GM04504 (cell line): ENCODE measurements around the gene PLEKHS1.
A peak's percentile ranks its signal among the peaks of the same experiment; 100 is the strongest.

ENCODE experiments used
- DNase-seq: peaks from one replicate; pipeline ENCODE4 v3.0.0-alpha.2; 2012; ENCODE audit warnings: low read depth

The PLEKHS1 gene

DNA sequence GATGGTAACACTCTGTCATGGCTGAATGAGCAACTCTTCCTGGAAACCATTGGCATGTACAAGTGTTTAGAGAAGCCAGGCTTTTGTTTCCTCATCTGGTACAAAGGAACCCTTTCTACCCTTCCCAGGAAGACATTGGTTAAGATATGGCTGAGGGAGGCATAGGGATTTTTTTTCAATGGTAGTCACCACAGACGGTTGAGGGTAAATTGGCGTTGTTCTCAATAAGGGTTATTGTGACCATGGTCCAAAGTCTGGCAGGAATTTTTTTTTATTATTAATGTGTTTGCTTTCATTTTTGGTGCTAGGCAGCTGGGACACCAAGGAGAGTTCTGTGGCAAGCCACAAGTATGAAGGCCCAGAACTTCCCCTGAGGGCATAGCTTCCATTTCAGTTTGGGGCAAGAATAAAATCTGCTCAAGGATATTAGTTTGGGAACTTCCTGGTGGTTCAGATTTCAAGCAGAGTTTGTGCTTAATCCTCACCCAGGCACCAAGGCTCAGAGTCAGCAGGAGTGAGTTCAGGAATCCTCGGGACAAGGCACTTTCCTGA, at the start of gene PLEKHS1:
PLEKHS1 (plus strand) TSS at position 502 of the 552 bp plus-strand sequence. CDS start 3,596 bp downstream, outside the sequence.
- DNase-seq, result peak; percentile 16

DNA sequence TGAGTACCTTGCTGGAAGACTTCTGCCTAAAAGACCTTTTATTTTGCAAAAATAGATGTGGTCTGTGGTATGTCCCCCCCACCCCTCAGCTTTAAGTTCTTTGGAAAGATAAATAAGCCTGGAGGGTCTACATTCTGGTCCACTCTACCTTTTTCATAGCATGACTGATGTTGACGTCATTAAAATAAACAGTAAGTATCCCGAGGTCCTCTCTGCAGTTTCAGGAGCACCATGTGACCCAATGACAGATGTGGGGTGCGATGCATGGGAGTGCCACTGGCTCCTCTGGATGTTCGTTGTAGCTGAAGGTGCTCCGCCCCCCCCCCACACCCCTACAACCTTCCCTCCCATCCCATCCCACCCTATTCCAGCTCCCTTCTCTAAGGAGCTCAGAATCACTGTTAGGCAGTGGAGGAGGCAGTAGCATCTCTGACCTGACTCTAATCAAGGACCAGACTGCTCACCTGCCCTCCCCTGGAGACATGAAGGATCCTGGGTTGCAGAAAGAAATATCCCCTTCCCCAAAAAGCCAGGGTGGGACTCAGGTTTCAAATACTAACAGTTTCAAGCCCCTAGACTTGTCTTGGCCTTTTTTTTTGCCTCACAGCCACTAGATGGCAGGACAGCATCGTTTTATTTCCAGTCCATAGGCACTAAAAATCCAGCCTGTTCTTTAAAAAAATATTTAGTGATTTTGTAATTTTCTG, 46.7 kb upstream of the PLEKHS1 start:
- DNase-seq, result peak; percentile 12

DNA sequence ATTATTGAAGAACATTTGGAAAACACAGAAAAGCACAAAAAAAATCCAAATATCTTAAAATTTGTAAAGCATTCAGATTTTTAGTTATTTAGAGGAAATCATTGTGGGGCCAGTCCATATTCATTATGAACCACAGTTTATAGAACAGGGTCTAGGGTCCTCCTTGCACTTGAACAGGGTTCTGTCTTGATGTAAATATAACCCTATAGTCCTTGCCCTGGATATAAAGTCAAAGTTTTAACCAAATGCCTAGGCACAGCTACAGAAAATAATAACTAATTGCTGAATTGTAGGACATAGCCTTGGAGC, 46.2 kb upstream of the PLEKHS1 start:
- no peak for DNase-seq

DNA sequence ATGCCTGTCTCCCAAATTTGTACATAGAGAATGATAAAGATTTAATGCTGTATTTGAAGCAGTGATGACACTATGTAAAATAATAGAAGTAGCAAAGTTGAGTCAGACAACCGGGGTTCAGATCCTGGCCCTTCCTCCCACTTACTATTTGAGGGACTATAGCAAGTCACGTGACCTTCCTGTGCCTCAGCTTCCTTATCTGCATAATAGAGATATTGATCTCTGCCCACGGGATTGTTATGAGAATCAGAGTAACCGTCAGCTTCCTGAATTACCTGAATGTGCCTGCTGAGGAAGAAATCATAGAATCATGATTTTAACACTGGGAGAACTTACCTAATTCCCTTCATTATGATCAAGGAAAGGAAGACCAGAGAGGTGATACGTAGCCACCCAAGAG, 44.9 kb upstream of the PLEKHS1 start:
- DNase-seq, result no peak

DNA sequence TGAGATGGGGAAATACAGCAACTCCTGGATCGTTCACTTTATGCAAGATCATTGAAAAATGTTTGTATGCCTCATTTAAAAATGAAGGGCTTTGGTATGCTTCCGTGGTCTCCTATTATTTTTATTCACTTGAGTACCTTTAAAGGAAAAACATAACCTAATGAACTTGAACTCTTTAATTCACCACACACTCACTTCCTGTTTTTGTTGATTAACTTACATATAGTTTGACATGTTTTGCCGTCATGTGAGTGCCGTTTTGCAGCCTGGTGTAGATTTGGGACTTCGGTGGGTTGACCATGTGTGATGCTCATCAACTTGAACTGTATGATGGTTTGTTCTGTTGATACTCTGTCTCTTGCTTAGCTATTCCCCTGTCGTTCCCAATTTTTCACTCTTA, 42.8 kb upstream of the PLEKHS1 start:
- no peak for DNase-seq

DNA sequence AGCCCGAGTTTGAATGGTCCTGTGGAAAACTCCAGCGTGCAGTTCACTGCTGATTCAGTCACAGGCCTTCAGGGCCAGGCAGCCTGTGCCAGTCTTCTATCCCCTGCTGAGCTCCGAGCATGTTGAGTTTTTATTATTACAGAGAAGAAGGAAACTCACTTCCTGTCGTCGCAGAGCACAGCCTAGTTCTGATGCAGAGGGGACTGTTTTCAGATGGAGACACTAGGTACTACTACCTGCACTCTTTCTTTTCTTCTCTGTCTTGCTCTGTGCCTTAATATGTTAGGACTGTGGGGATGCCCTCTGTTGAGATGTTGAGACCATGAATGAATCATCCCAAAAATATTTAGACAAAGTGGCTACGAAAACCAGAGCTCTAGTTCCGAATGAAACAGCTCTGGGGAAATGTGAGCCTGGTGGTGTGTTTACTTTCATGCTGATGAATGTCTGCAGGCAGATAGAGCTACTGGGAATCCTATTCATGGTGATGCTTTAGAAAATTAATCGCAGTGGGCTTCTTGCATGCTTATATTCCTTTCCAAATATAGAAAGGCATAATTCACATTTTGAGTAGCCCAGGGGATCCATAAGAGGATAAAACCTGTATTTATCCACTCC, 42.2 kb upstream of the PLEKHS1 start:
- DNase-seq, result peak; percentile 40

DNA sequence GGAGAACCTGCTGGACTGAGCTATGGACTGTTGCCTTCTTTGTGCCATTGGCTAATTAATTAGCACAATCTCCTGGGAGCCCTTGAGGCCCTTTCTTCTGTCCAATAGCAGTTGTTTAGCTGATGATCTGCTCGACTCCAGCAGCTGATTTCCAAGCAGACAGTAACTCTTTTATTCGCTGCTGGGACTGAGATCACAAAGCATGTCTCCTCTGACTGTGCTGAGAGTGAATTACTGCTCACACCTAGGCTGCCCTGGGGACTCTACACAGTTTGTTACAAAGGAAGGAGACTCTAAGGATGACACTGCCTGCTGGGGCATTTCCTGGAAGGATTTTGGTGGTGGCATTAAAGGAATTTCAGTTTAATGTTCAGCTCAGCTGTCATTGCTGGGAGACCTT, 40.3 kb upstream of the PLEKHS1 start:
- no peak for DNase-seq

DNA sequence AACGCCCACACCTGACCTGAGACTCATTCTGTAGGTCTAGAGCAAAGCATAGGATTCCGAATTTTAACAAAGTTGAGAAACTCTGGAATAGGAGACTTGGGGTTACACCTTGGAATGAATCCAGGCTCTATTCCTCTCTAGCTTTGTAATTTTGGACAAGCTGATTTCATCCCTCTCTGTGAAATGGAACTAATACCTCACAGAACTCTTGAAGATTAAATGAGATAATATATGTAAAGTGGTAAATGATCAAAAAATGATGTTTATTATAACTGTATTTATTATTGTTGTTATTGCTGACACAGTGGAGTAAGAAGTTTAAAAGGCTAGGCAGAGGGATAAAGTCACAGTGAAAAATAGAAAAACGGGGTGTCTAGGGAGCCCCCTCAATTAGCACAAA, 39.5 kb upstream of the PLEKHS1 start:
- no peak for DNase-seq

DNA sequence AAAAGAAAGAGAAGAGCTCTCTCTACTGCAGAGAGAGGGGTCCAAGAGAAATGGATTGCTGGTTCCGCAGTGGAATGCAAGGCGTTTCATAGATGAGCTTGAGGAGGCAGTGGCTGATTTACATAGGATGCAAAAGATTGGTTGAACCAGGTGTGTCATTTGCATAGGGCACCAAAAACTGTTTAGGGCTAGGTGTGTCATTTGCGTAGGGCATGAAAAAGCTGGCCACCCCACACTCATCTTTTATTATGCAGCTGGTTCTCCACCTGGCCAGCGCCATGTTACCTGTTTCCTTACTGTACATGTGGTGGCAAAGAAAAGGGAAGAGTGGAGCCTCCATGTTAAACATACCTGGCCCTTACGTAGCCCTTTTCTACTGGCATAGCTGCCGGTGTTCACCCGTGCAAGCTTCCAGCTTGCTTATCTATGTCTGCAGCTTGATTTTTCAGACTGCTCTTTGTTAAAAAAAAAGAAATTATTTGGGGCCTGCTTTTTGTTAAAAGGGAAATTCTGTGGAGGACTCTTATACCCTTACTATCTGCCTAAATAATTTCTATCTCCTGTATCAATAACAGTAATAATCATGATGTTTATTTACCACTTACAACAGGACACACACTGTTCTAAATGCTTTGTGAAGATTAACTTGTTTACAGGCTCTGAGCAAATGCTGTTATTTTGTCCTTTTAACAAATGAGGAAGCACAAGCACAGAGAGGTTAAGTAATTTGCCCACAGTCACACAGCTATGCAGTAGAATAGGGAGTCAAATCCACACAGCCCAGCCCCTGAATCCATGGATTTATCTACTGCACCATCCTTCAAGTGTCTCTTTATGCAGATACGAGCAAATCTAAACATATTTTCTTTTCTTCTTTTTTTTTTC, 38.5 kb upstream of the PLEKHS1 start:
- no peak for DNase-seq

DNA sequence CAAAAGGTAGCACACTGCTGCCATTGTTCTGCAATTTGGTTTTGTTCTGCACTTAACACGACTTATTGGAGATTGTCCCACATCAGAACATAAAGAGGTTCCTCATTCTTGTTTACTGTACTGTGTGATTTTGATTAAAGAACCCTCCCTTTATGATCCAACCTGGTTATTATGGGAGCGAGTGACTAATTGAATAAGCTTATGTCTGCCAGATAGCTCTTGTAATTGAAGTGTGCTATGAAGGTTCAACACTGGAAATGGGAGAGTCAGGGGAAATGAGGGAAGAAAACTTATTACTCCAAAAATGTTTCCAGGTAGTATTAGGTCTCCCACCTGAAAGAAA, 37.9 kb upstream of the PLEKHS1 start:
- DNase-seq, result no peak

DNA sequence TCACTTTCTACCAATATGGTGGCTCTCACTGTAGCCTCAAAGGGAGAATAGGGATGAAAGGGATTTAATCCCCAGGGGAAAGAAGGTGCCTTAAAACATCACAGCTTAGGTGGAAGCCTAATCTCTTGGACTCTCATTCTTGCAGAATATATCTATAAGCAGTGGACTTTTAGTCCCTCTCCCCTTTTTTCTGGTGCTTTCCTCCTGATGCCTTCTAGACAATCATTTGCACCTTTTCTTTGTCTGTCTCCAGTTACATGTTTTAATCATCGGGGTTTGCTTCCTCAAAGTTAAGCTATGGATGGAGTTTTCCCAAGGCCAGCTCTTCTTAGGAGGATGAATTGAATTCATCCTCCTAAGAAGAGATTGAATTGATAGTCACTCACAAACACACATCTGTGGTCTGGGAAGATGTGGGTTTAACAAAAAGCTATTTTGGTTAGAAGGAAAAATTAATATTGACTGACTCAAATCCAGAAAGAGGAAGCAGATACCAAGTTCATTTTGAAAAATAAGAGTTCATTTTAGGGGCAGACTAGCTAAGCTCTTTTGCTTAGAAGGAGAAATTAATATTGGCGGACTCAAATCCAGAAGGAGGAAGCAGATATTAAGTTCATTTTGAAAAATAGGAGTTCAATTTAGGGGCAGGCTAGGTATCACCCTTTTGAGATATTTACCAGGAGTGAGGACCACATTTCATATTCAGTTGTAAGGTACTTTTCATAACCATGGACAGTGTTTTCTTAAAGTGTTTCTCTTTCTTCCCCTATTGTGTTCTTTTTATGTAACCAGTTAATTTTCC, 35.2 kb upstream of the PLEKHS1 start:
- no peak for DNase-seq

DNA sequence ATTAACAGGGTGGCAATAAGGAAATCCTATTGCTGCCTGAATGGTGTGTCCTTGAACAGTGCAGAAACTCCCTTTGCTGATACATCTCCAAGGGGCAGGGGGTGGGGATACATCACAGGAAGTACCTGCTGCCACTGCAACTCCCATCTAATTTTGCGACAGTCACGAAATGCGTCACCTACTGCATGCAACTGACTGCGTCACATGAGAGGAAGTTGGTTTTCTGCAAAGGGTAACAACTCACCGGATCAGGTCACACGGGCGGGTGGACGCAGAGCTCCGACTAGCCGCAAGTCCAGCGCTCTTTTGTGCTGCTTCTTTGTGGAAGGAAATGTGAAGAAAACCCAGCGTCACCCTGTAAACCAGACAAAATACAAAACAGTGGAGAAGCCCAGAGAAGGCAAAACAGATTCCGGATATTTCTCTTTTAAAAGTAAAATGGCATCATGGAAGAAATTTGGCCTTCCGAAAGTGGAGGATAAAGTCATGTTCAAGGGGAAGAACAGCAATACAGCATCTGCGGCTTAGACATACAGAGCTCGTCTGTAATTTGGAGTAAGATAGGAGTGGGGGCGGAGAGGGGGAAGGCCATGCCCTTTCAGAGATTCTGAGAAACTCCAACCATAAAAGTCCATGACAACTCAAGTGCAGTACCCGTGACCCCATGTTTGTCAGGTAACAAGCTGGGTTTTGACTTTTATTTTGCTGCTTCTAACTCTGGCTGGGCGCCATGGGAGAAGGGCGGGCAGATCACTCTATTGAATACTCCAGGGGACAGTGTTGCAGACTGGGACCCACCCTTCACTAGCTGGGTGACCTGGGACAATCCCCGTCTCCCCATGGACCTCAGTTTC, 32.3 kb upstream of the PLEKHS1 start:
- no peak for DNase-seq

DNA sequence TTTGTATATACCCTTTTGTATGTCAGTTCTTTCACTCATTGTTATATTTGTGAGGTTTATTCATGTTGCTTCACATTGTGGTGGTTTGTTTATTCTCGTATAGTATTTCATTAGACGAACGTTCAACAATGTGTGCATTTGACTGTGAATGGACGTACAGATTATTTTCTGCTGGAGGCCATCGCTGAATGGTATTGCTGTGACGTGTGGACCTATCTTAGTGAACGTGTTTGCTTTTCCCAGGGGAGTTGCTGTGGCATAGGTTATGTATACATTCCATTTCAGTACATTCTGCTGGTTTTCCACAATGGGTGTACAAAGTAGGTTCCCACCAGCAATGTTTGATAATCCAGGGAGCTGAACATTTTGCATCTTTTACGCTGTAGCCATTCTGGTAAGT, 31.1 kb upstream of the PLEKHS1 start:
- no peak for DNase-seq

DNA sequence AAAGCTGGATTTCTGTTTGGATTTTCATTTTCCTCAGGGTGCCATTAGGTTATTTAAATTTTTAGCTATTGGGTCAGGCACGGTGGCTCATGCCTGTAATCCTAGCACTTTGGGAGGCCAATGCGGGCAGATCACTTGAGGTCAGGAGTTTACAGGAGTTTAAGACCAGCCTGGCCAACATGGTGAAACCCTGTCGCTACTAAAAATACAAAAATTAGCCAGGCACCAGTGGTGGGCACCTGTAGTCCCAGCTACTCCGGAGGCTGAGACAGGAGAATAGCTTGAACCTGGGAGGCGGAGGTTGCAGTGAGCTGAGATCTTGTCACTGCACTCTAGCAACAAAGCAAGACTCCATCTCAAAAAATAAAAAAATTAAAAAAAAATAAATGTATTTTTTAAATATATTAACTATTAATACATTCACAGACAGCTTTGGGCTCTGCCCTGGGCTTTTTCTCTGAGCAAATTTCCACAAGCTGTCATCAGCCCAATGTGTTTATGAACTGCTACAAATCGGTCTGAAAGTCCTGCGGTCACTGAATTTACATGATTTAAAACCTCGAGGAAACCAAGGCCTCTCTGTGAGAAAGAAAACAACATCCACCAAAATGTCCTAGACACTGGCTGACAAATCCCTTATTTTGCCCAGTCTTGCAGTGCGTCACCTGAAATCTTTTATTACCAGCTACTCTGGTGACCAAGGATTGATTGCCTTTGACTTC, 19.2 kb upstream of the PLEKHS1 start:
- no peak for DNase-seq

DNA sequence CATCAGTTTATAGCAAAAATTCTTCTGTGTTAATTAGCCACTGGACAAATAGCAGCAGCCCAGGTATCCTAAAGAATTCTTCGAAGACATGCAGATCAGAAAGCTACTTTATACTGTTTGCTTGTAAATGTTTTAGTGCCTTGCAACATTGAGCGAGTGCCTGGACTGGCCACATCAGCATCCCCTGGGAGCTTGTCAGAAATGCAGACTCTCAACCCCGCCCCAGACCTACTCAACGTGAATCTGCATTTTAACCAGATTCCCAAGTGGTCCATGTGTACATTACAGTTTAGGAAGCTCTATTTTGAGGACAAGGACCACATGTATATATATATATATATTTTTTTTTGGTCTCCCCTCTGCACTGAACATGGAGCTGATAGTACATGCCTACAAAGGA, 18.5 kb upstream of the PLEKHS1 start:
- DNase-seq, result no peak

DNA sequence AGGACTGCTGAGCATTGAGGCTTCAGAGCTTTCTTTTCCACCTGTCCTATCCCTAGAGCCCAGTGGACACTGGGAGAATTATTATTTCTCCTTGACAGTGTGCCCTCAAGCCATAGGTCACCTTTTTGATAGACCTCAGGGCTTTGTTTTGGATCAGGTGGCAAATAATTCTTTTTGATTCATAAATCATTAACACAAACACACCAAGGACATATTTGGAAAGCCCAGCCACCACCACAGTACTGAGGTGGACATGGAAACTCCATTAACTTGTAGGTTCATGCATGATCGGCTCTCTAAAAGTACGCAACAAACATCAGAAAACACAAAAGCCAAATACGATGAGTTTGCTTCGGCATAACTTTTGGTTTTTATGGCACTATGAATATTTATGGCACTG, 17.8 kb upstream of the PLEKHS1 start:
- DNase-seq, result no peak

DNA sequence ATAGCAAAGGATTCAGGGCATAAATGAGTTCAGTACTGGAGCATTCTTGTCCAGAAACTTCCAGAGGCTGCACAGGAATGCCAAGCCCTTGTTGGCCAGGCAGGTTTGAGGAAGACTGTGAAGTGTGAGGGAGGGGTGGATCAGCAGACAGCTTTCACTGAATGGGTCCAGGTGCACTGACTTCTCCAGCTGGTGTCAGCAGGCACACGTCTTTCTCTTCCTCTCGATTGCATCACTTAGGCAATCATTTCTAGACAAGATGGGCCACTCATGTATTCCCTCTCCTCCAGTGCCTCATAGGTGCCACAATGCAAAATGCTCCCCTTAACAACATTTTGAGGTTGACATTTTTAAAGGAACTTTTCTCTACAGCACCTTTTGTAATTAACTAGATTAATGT, 15.6 kb upstream of the PLEKHS1 start:
- no peak for DNase-seq

DNA sequence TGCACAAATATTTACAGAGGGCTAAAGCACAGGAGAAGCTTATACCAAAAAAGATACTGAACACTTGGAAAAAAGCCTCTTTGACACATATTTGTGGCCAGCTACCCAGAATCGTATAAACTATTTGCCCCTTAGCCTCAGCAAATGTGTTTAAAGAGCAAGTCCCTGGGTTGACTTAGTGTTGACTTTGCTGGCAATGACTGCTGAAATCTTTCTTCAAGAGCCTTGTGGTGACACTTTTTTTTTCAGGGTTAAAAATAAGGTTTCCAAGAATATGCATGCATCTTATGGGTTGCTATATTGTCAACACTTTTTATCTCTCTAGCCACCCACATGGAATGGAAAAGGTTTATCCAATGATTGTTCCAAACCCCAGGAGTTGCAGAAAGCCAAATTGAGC, 14.9 kb upstream of the PLEKHS1 start:
- no peak for DNase-seq

DNA sequence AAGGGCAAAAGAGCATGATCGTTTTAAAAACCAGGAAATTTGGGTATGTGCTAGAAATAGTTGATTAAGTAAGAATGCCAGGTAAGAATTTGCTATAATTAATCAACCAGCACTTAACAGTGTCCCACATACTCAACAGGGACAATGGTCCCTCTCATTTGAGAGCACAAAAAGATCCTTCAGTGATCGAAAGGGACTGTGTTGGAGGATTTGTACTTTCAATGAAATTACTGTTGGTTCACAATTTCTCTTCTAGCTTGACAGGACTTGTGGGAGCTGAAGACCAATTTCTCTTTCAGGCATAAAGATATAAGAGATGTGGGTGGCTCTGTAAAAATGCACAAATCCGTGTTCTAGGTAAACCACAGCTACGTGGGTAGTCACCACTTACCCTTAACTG, 12.5 kb upstream of the PLEKHS1 start:
- no peak for DNase-seq

DNA sequence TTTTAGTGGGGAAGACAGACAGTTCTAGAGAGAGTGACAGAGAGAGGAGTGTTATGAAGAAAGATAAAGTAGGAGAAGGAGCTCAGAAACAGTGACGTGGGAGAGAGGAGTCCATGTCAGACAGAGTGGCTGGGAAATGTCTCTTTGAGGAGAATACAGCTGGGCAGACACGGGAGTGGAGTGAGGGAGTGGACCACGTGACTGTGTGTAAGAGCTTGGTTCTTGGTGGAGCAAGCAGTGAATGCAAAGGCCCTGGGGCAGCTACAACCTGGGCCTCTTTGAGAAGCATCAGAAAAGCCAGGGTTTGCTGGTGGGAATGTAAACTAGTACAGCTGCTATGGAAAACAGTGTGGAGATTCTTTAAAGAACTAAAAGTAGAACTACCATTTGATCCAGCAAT, 11.9 kb upstream of the PLEKHS1 start:
- no peak for DNase-seq

DNA sequence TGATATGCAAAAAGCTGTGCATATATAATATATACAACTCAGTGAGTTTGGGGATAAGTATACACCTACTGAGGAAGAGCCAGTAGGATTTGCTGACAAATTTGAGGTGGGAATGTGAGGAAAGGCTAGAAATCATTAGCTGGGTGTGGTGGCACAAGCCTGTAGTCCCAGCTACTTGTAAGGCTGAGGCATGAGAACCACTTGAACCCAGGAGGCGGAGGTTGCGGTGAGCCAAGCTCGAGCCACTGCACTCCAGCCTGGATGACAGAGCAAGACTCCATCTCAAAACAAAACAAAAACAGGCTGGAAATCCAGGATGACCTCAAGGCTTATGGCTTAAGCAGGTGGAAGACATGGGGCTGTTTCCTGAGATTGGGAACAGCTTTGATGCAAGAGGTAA, 10.6 kb upstream of the PLEKHS1 start:
- DNase-seq, result no peak
